NCI-H1092 treated with DMSO at 0.1 percent for 48 hours (cell line): ENCODE measurements around the gene EGLN1.
"Not testable (repeated sequence)": the region's sequence is repeated elsewhere in the genome, so short reads cannot be mapped to it uniquely, and the experiment has no call there.

ENCODE experiments used
- DNase-seq: peaks from one replicate; lab custom pipeline; 2025; lab: John Stamatoyannopoulos, UW

Gene EGLN1

DNA sequence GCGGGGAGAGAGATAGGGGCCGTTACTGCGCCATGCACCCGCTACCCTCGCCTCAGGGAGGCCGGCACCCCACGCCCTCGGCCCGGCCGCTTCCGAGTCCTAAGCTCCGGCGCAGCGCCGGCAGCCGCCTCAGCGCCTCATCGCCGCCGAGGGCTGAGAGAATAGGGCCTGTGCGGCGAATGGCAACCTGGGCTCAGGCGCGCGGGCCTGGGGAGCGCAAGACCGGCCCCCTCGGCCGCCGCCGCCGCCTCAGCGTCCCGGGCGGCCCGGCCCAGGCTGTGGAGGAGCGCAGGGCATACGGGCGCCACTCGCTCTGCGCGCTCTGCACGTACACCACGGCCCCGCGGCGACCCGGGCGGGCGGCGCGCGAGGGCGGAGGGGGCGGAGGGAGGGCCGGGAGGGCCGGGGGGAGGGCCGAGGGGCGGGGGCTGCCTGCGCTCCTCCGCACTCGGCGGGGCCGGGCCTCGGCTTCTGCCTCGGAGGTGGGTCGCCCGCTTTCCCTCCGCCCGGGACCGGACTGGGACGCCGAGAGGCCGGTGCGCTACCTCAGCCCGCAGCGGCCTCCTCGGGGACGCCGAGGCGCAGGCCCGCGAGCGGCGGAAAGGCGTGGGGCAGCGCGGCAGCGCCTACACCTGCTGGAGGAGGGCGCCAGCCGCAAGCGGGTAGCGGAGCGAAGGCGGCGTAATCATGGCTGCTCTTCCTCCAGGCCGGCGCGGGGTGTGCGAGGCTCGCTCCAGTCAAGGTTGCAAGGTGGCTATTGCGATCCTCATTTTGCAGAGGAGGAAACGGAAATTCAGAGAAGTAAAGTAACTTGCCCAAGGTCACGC lies at the start of gene EGLN1:
Gene EGLN1 (minus strand): TSS at position 317 of the 827 bp plus-strand sequence. CDS start 399 bp downstream, outside the sequence.
- peak; percentile 94 for DNase-seq

DNA sequence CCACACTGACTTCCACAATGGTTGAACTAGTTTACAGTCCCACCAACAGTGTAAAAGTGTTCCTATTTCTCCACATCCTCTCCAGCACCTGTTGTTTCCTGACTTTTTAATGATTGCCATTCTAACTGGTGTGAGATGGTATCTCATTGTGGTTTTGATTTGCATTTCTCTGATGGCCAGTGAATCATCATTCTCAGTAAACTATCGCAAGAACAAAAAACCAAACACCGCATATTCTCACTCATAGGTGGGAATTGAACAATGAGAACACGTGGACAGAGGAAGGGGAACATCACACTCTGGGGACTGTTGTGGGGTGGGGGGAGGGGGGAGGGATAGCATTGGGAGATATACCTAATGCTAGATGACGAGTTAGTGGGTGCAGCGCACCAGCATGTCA lies 49.4 kb upstream of the EGLN1 start:
- DNase-seq, result not testable (repeated sequence)

GRCh38 chr1:231471027-231471426 lies 48.9 kb upstream of the EGLN1 start:
- not testable (repeated sequence) for DNase-seq

GRCh38 chr1:231467986-231468385 lies 45.9 kb upstream of the EGLN1 start:
- DNase-seq, result no peak

DNA sequence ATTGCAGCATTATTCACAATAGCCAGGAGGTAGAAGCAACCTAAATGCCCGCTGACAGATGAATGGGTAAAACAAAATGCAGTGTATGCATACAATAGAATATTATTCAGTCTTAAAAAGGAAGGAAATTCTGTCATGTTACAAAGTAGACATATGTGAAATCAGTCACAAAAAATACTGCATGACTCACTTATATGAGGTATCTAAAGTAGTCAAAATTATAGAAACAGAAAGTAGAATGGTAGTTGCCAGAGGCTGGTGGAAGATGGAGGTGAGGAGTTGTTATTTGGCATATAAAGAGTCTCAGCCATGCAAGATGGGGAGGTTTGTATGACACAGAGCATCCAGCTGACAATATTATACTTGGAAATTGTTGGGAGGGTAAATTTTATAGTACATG lies 43.0 kb upstream of the EGLN1 start:
- no peak for DNase-seq

DNA sequence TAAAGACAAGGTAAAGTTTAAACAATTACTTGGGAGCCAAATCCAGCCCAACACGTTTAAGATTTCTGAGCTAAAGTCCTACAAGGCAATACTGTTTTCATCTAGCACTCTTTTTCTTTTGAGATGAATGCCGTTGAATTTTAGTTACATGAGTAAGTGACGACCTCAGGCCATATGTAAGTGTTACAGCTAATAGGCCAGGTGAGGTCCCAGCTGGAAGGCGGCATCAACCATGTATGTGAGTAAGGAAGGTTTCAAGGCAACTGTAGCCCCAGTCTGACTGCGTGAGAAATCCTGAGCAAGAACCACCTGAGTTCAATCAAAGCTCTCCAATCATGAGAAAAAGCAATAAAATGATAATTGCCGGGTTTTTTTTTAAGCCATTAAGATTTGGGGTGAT lies 41.5 kb upstream of the EGLN1 start:
- DNase-seq, result no peak

DNA sequence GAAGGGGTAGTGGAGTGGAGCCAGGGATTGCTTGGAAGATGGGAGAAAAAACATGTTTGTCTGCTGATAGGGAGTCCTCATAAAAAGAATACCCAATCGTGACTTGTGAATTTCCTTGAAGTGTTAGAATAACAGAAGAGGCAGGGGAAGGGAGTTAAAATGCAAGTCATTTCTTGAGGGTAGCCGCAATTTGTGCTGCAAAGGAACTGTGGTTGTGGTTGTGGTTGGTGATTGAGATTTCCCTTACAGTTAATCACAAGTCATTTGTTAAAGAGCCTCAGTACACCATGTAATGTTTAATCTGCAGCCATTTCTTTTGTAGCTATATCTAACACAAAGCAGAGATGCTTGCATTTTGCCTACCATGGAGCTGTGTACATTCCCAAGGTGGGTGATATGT lies 38.5 kb upstream of the EGLN1 start:
- DNase-seq, result no peak

- DNase-seq, result not testable (repeated sequence)
Measured at GRCh38 chr1:231459438-231459837, 37.4 kb upstream of the EGLN1 start.

DNA sequence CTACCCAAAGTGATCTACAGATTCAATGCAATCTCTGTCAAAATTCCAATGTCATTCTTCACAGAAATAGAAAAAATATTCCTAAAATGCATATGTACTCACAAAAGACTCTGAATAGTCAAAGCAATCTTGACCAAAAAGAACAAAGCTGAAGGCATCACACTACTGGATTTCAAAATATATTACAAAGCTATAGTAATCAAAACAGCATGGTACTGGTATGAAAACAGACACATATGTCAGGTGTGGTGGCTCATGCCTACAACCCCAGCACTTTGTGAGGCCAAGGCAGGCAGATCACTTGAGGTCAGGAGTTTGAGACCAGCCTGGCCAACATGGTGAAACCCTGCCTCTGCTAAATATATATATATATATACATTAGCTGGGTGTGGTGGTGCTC lies 35.9 kb upstream of the EGLN1 start:
- not testable (repeated sequence) for DNase-seq

DNA sequence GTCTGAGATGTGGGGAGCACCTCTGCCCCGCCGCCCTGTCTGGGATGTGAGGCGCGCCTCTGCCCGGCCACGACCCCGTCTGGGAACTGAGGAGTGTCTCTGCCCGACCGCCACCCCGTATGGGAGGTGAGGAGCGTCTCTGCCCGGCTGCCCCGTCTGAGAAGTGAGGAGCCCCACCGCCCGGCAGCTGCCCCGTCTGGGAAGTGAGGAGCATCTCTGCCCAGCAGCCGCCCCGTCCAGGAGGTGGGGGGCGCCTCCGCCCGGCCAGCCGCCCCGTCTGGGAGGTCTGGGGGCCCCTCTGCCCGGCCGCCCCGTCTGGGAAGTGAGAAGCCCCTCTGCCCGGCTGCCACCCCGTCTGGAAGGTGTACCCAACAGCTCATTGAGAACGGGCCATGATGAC lies 32.0 kb upstream of the EGLN1 start:
- not testable (repeated sequence) for DNase-seq

DNA sequence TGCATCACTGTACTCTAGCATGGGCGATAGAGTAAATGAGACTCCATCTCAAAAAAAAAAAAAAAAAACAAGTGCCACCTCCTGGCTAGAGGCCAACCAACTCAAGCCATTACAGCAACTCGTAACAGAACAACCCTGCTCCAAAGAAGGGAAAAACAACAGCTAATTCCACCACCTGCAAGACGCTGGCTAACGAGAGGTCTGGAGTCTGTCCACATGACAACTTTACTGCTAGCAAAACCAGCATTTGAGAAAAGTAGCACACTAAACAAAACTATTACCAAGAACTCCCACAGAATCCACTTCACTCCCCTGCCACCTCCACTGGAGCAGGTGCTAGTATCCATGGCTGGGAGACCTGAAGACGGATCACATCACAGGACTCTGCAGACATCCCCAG lies 24.1 kb upstream of the EGLN1 start:
- no peak for DNase-seq

GRCh38 chr1:231444059-231444458 lies 22.0 kb upstream of the EGLN1 start:
- no peak for DNase-seq

GRCh38 chr1:231443363-231443762 lies 21.3 kb upstream of the EGLN1 start:
- no peak for DNase-seq

GRCh38 chr1:231442735-231443134 lies 20.6 kb upstream of the EGLN1 start:
- DNase-seq, result no peak

DNA sequence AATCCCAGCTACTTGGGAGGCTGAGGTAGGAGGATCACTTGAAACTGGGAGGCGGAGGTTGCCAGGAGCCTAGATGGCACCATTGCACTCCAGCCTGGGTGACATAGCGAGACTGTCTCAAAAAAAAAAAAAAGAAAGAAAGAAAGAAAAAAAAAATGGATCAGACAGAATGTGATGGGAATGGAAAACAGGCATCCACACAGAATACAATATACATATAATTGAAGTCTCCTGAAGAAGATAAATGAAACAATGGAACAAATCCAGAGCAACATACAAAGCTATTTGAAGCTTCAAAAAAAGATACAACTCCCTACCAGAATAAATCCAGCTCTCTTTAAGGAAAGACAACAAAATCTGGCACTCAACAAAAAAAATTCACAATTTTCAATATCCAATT lies 10.9 kb upstream of the EGLN1 start:
- DNase-seq, result no peak

DNA sequence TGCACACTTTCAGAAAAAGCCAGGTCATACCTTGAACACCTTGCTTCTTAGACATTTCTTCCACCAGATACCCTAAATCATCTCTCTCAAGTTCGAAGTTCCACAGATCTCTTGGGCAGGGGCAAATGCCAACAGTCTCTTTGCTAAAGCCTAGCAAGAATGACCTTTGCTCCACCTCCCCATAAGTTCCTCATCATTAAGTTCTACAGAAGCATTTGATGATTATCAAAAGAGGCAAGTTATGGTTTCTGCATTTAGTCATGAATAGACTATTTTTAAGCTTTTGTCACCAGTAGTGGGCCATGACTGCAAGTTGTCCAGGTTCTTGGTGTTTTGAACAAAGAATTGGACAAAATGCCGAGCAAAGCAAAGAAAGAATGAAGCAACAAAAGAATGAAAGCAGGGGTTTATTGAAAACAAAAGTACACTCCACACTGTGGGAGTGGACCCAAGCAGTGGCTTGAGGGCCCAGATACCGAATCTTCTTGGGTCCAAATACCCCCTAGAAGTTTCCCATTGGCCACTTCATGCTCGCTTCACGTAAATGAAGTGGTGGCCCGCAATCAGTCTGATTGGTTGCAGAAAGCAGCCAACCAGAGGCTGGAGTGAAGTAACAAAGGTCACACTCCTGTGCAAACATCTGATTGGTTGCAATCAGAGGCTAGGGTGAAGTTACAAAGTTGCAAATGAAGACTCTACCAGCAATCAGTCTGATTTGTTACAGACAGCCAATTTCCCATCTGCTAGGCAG lies 9.8 kb upstream of the EGLN1 start:
- DNase-seq, result no peak

GRCh38 chr1:231430678-231431352 lies 8.7 kb upstream of the EGLN1 start:
- DNase-seq, result not testable (repeated sequence)

DNA sequence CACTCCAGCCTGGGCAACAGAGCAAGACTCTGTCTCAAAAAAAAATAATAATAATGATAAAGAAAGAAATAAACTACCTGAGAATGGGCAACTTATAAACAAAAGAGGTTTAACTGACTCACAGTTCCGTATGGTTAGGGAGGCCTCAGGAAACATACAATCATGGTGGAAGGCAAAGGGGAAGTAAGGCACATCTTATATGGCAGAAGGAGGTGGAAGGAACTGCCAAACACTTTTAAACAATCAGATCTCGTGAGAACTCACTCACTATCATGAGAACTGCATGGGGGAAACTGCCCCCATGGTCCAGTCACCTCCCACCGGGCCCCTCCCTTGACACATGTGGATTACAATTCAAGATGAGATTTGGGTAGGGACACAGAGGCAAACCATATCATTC lies 6.3 kb upstream of the EGLN1 start:
- no peak for DNase-seq

DNA sequence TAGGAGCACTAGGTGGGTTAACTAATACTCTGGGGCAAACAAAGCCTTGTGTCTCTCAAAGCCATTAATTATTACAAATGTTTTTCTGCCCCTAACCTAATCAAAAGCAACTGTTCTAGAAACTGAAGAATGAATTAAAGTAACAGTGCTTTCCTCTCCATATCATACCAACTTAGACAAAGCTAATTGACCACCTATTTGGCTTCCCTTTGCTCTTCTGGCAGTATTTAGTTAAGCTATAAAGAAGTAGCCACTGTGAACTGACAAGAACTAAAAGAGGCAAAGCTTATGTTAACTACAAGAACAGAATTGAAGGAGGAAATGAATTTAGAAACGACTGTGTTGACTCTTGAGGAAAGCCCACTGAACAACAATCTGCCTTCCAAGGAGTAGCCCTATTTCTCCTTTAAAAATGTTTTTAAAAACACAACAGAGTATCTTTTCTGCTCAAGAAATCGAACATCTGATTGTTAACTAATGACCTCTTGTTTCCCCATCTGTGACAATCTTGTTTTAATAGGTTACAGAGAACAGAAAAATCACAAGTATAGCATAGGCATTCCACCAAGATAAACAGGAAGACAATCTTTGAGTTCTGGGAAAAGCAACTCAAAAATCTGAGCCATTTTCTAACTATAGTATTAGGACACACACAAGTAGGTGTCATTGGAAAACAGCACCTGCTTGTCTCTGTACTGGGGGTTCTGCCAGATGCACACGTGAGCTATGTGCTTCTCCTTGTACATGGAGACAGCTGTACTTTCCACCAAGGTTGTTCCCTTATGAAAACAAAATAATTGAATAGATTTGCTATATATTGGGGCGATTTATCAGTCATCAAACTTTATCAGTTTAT lies 3.1 kb upstream of the EGLN1 start:
- DNase-seq, result no peak

GRCh38 chr1:231423648-231424047 lies 1.6 kb upstream of the EGLN1 start:
- peak; percentile 17 for DNase-seq

- no peak for DNase-seq
Measured at GRCh38 chr1:231422798-231423309, 767 bp upstream of the EGLN1 start.
